Hematopoietic multipotent progenitor cell treated with erythropoietin and hydrocortisone succinate and interleukin-3 and kit ligand, for 8 days (in vitro differentiated cells): Measurements from ENCODE around the gene APBA2.
A peak's percentile ranks its signal among the peaks of the same experiment; 100 is the strongest.

Experiments used
- DNase-seq: peaks from one replicate; pipeline ENCODE4 v3.0.0-alpha.2; 2015

APBA2 gene

GRCh38 chr15:28962851-28963710, 77.3 kb downstream of the APBA2 start:
- DNase-seq = no peak

GRCh38 chr15:28963711-28964081, 77.9 kb downstream of the APBA2 start:
- DNase-seq = no peak

DNA sequence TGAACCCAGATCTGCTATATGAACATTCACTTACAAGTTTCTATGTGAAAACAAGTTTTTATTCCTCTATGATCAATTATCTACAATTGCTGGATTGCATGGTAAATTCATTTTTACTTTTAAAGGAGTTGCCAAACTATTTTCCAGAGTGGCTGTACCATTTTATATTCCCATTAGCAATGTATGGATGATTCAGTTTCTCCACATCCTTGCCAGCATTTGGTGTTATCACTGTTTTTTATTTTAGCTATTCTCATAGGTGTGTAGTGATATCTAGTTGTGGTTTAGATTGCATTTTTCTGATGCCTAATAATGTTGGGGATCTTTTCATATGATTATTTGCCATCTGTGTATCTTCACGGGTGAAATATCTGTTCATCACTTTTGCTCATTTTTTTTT, 78.3 kb downstream of the APBA2 start:
- DNase-seq = no peak

DNA sequence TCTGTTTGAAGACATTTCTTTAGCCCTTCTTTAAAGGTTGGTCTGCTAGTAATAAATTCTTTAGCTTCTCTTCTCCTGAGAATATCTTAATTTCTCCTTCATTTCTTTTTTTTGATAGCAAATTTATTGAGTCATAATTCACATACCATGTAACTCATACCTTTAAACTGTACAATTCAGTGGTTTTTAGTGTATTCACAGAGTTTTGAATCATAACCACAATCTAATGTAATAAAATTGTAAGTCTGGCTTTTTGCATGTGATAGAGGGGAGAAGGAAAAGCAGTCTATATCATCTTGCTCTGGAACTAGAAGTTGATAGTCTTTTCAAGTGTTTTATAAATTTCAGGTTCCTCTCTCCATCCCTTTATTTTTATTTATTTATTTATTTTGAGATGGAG, 81.3 kb downstream of the APBA2 start:
- no peak for DNase-seq

GRCh38 chr15:28967990-28968389, 82.2 kb downstream of the APBA2 start:
- DNase-seq = no peak

GRCh38 chr15:28969511-28970085, 83.8 kb downstream of the APBA2 start:
- DNase-seq = no peak

DNA sequence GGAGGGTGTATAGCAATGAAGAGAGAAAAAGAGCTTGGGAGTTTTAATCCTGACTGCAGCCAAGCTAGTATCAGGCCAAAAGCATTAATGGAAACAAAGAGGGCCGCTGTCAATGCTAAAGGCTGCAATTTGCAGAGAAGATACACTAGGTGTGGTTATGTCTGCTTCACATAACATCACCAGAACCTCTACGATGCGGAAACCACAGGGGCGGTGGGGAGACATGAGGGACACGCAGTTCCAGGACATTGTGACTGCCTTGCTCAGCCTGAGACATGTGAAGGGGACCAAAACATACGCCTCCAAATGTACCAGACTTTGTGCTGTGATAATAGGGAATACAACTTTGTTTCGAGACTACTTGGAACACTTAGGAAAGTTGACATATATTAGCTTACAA, 88.4 kb downstream of the APBA2 start:
- DNase-seq = no peak

DNA sequence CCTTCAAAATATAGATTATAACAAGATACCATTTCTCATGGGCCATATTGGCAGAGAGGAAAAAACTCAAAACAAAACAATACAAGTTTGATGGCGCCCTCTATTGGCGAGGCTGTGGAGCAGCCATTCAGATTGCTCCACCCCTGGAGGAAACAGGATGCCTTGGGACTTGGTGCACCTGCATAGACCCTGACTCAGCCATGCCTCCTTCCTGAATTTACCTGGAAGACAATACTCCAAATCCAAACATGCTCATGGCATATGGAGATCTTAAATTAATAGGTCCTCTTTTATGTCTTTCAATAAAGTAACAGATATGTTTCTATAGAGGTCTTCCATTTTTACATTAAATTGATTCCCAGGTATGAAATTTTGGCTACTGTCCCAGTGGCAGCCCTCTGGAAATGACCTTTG, 90.0 kb downstream of the APBA2 start:
- DNase-seq = peak; percentile 78

DNA sequence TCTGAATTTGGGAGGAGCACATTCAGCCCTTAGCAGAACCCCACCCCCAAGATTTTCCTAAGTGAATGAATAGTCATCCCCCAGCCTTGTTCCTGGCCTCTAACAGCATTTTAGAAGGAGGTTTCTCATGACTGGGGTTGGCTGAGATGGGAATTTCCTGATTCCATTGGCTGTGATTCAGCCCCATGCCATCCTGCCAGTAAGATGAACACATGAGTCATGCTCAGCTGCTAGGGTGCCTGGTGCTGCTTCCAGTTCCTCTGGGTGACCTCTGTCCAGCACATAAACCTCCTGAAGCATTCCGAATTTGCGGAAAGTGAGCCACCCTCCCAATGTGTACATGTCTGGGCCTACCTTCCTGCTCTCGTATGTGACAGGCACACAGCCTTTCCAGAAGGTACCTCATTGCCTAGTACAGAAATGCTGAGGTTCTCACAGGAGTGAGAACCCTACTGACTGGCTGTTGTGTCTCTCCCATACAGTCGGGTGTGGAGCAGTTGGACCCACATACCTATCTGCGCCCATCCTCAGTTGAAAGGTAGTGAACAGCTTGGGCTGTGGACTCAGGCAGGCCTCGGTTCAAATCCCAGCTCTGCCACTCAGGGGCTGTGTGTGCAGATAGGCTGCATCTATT, 91.7 kb downstream of the APBA2 start:
- no peak for DNase-seq

- DNase-seq = no peak
These were observed 92.2 kb downstream of the APBA2 start for GRCh38 chr15:28978011-28978378.

DNA sequence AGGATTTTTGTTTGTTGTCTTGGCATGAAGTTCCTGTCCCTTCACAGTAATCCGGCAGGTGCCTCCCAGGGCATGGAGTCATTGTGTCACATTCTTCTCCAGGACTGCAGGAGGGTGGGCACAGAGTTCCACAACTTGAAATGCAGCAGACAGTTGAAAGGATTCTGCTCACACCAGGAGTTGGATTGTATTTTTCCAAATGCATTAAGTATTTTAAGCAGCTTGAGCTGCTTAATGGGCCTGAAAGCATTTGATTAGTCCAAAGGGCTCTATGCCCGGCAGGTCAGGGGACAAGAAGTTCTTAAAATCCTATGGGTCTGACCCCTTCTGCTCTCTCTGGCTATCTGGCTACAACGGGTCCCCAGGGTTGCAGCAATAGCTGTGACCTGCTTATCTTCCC, 92.9 kb downstream of the APBA2 start:
- DNase-seq = no peak

DNA sequence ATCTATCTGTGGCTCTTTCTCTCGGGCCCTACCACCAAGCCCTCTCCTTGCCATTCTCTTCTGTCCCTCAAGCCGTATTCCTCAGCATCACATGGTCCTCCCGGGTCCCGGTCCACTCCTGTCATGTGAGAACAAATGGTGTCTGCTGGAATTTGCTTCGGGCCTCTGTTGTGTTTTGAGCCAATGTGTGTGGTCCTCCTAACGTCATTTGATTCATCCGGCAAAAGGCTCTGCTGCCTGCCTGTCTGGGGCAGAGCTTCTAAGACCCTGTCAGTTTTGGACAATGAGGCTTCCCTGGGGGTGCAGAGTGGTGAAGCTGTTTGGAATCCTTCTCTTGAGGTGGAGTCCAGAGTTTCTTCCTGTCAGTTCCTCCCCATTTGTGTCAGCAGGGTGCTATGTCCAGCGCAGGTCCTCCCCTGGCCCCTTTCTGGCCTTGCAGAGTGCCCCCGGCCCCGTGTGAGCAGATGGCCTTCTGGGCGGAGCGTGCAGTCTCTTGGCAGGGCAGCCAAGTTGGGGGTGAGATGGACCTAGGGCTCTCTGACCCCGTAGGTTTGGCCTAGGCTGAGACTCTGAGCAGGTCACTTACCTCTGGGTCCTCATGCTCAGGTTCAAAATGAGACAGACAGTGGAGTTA, 93.6 kb downstream of the APBA2 start:
- no peak for DNase-seq

DNA sequence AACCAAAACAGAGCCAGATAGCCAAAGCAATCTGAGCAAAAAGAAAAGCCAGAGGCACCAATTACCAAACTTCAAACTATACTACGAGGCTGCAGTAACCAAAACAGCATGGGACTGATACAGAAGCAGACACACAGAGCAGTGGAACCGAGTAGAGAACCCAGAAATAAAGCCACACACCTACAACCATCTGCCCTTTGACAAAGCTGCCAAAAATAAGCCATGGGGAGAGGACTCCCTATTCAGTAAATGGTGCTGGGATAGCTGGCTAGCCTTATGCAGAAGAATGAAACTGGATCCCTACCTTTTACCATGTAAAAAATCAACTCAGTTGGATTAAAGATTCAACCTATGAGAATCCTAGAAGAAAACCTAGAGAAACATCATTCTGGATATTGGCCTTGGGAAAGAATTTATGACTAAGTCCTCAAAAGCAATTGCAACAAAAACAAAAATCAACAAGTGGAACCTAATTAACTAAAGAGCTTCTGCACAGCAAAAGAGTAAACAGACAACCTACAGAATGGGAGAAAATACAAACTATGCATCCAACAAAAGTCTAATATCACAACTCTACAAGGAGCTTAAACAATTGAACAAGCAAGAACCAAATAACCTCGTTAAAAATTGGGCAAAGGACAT, 95.1 kb downstream of the APBA2 start:
- no peak for DNase-seq

GRCh38 chr15:28981351-28981720, 95.6 kb downstream of the APBA2 start:
- DNase-seq = no peak

- DNase-seq = no peak
These were observed 96.1 kb downstream of the APBA2 start for GRCh38 chr15:28981921-28982320.

DNA sequence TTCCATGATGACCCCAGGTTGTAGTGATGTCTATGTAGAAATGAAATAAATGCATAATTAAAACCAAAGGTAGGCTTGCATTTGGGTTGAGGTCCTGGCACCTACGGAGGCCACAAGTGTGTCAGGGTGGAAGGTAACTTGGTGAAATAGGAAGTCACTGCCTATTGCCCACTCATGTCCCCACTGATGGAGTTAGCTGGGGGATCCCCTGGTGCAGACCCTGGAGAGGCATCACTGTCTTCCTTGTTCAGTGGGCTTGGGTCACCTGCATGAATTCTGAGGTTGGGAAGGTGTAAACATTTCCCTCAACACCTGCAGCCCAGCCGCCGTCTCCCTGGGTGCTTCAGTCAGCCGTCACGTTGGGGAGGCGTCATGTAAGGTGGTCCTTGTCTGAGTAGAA, 97.1 kb downstream of the APBA2 start:
- DNase-seq = no peak

DNA sequence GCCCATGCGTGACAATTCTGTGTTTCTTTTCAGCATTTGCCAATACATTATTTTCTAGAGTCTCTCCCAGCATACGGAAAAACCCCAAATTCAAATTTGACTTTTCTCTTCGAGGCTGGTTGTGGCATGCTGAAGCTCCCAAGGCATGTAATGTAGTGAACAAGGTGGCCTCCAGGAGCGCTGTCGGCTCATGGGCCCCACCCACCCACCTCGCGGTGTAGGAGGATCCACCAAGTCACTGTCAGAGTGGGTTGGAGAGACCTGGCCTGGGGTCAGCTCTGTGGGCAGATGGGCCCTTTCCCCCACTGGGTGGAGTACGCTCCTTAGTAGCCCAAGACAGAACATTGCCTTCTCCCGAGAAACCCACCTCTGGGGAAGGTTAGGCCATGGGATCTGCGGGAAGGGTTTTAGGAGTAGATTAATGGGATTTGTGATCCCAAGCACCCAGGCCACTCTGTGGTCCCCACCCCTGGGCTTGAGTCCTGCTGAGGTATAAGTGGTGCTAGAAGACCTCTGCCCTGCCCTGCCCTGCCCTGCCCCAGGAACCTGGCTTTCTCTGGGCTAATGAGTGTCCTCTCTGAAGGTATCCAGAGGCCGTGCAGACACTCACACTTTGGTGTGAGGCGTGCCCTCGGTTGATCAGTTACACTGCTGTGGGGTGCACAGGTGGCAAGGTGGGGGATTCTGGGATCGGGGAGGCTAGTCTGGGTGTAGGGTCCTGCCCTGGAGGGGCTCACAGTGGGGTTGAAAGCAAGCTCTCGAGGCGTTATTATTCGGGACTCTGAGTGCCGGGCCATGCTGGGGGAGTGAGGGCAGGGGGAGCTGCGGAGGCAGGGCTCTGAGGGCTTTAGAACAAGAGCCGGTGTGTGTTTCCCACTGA, 97.9 kb downstream of the APBA2 start:
- DNase-seq = no peak

DNA sequence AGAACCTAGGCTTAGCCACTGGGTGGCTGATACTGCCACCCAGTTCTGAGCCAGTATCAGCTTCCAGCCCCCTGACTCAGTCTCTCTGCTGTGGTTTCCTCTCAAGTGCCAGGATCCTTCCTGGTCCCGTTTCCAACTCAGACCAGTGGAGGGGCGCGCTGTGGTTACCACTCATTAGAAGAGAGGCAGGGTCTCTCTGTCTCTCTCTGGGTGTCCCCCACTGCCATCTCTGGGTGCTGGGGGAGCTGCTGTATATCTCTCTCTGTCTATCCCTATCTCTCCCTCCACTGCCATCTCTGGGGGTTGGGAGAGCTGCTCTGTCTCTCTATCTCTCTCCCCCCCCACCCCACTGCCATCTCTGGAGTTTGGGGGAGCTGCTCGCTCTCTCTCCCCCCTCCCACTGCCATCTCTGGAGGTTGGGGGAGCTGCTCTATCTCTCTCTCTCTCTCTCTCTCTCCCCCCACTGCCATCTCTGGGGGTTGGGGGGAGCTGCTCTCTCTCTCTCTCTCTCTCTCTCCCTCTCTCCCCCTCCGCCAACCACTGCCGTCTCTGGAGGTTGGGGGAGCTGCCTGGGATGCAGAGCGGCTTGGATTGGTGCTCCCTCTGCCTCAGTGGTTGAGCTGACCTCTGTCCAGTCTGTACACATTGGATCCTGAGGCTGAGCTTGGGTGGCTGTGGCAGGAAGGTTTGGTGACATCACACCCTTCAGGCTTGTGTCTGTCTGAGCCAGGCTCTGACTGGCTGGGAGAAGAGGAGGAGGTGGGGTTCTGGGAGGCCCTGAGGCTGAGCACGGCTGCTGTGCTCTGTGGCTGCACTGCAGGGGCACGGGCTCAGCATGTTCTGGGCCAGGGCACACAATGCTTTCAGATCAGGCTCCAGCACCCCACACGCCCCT, 98.9 kb downstream of the APBA2 start:
- DNase-seq = no peak

DNA sequence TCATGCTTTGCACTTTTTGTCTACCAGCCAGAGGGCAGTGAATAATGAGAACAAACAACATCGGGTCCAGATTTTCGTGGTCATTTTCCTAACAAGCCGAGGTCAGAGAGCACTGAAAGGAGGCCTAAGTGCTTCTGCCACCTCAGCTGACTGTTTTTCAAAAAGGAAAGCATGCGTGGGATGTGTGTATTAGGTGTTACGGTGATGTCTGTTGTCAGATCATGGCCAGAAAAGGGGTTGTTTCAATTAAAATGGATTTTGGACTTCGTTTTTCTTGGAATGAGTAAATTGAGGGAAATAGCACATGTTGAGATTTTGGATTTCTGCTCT, 99.5 kb downstream of the APBA2 start:
- no peak for DNase-seq

- no peak for DNase-seq
These were observed 99.9 kb downstream of the APBA2 start for GRCh38 chr15:28985691-28986090.

DNA sequence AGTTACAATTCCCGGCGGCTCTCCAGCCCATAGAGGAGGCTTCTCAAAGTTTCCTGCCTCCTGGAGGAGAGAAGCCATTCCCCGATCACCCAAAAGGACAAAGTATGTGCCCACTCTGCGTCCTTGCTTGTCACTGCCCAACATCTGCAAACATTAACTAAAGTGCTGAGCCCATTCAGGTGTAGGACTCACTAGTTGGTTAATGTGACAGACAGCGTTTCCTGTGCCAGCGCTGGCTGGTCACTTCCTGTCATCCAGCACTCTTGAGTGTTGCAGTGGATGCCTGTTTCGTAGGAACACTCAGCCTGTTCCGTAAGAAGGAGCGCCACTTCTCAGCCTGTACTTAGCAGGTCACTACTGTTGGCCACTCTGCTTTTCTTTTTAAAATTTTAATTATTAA, 100.3 kb downstream of the APBA2 start:
- no peak for DNase-seq

DNA sequence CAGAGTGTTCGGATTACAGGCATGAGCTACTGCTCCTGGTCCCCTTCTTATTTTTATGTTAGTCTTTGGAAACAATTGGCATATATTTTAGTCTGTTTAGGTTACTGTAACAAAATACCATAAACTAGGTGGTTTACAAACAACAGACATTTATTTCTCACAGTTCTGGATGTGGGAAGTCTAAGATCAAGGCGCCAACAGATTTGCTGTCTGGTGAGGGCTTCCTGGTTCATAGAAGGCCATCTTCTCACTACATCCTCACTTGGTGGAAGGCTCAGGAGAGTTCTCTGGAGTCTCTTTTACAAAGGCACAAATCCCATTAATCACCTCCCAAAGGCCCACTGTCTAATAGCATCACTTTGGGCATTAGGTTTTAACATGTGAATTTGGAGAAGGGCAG, 101.0 kb downstream of the APBA2 start:
- DNase-seq = no peak
